Measurements from ENCODE around the gene ZNF391.
"Not testable (repeated sequence)": the region's sequence is repeated elsewhere in the genome, so short reads cannot be mapped to it uniquely, and the experiment has no call there.

Gene ZNF391

GRCh38 chr6:27388293-27389197 is at the start of gene ZNF391:
Gene ZNF391, plus strand, starts transcription at chr6:27388759. Its CDS starts 11,612 bp downstream, at chr6:27400371.
- DNase-seq: peak; percentile 87

- DNase-seq: no peak
Observed at GRCh38 chr6:27352850-27353249, 35.7 kb upstream of the ZNF391 start.

- DNase-seq: no peak
Observed at GRCh38 chr6:27358786-27359185, 29.8 kb upstream of the ZNF391 start.

- no peak for DNase-seq
Observed at GRCh38 chr6:27359231-27359630, 29.3 kb upstream of the ZNF391 start.

GRCh38 chr6:27368202-27368601 is 20.4 kb upstream of the ZNF391 start:
- no peak for DNase-seq

- DNase-seq: no peak
Observed at GRCh38 chr6:27370391-27370790, 18.2 kb upstream of the ZNF391 start.

GRCh38 chr6:27374824-27375612 is 13.5 kb upstream of the ZNF391 start:
- peak; percentile 90 for DNase-seq

GRCh38 chr6:27375613-27376079 is 12.9 kb upstream of the ZNF391 start:
- DNase-seq: peak; percentile 42

GRCh38 chr6:27378406-27378805 is 10.2 kb upstream of the ZNF391 start:
- DNase-seq: not testable (repeated sequence)

GRCh38 chr6:27381001-27381400 is 7.6 kb upstream of the ZNF391 start:
- not testable (repeated sequence) for DNase-seq

- no peak for DNase-seq
Observed at GRCh38 chr6:27383011-27383410, 5.5 kb upstream of the ZNF391 start.

- no peak for DNase-seq
Observed at GRCh38 chr6:27383481-27383880, 5.1 kb upstream of the ZNF391 start.

GRCh38 chr6:27392623-27393022 is 4.1 kb downstream of the ZNF391 start:
- no peak for DNase-seq

GRCh38 chr6:27394073-27394472 is 5.5 kb downstream of the ZNF391 start:
- no peak for DNase-seq

GRCh38 chr6:27400877-27401642 is 12.5 kb downstream of the ZNF391 start:
- DNase-seq: no peak

GRCh38 chr6:27406085-27406484 is 17.5 kb downstream of the ZNF391 start:
- DNase-seq: no peak

GRCh38 chr6:27407153-27407814 is 18.7 kb downstream of the ZNF391 start:
- DNase-seq: no peak

GRCh38 chr6:27414300-27414699 is 25.7 kb downstream of the ZNF391 start:
- no peak for DNase-seq

- no peak for DNase-seq
Observed at GRCh38 chr6:27414996-27415395, 26.4 kb downstream of the ZNF391 start.

GRCh38 chr6:27415898-27416297 is 27.3 kb downstream of the ZNF391 start:
- no peak for DNase-seq

- no peak for DNase-seq
Observed at GRCh38 chr6:27419363-27419762, 30.8 kb downstream of the ZNF391 start.

- no peak for DNase-seq
Observed at GRCh38 chr6:27422651-27423332, 34.2 kb downstream of the ZNF391 start.

All from hematopoietic multipotent progenitor cell treated with erythropoietin and hydrocortisone succinate and interleukin-3 and kit ligand, for 4 days (in vitro differentiated cells).